Measurements from ENCODE around the gene HLA-A.

HLA-A gene

GRCh38 chr6:29984232-29984631 is 41.9 kb downstream of the HLA-A start:
- in situ Hi-C loops (cut with MboI; ENCODE audit: low sequenced_read_pairs): no loop called here

- in situ Hi-C loops (cut with MboI; ENCODE audit: low sequenced_read_pairs): no loop called here
Measured at GRCh38 chr6:29984992-29985391, 42.7 kb downstream of the HLA-A start.

GRCh38 chr6:29986179-29986781 is 43.9 kb downstream of the HLA-A start:
- in situ Hi-C loops (cut with MboI; ENCODE audit: low sequenced_read_pairs): no loop called here

- in situ Hi-C loops (cut with MboI; ENCODE audit: low sequenced_read_pairs): no loop called here
Measured at GRCh38 chr6:29989211-29989610, 46.9 kb downstream of the HLA-A start.

GRCh38 chr6:29990931-29991330 is 48.6 kb downstream of the HLA-A start:
- in situ Hi-C loops (cut with MboI; ENCODE audit: low sequenced_read_pairs): no loop called here

- in situ Hi-C loops (cut with MboI; ENCODE audit: low sequenced_read_pairs): no loop called here
Measured at GRCh38 chr6:29992807-29993206, 50.5 kb downstream of the HLA-A start.

- in situ Hi-C loops (cut with MboI; ENCODE audit: low sequenced_read_pairs): no loop called here
Measured at GRCh38 chr6:29994826-29995225, 52.5 kb downstream of the HLA-A start.

GRCh38 chr6:29995340-29995777 is 53.0 kb downstream of the HLA-A start:
- in situ Hi-C loops (cut with MboI; ENCODE audit: low sequenced_read_pairs): no loop called here

All from hTERT RPE-1 (cell line).